ENCODE measurements around the gene GALNTL6. TPM values are rescaled to one million over a fixed set of nuclear protein-coding genes. Genes with fewer than 3 reads are reported as not detected.

Gene GALNTL6
- under 1 TPM; 0.19 to 0.20 TPM for total RNA-seq

- no peaks in the 10 kb centered on the region for H3K9me3 ChIP-seq
- TF ChIP-seq, protein P1, sequence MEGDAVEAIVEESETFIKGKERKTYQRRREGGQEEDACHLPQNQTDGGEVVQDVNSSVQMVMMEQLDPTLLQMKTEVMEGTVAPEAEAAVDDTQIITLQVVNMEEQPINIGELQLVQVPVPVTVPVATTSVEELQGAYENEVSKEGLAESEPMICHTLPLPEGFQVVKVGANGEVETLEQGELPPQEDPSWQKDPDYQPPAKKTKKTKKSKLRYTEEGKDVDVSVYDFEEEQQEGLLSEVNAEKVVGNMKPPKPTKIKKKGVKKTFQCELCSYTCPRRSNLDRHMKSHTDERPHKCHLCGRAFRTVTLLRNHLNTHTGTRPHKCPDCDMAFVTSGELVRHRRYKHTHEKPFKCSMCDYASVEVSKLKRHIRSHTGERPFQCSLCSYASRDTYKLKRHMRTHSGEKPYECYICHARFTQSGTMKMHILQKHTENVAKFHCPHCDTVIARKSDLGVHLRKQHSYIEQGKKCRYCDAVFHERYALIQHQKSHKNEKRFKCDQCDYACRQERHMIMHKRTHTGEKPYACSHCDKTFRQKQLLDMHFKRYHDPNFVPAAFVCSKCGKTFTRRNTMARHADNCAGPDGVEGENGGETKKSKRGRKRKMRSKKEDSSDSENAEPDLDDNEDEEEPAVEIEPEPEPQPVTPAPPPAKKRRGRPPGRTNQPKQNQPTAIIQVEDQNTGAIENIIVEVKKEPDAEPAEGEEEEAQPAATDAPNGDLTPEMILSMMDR (IDR thresholded peaks at IDR 0.05), result no peak
- no peaks in the 10 kb centered on the region for H3K4me1 ChIP-seq
- H3K27ac ChIP-seq, result no peak within 1 kb of the TSS
- H3K9ac ChIP-seq (ENCODE audit: low read depth in 2 of 2, low read length in 2 of 2), result no peak within 1 kb of the TSS
- H3K36me3 ChIP-seq, result no peaks in the 10 kb centered on the region
- DNase-seq, result no peak
- peaks cover 17% of the 10 kb centered on the region for H3K27me3 ChIP-seq
- intact Hi-C loops (cut with DNase I), result no loop called here
- H3K4me3 ChIP-seq, result peak within 1 kb of the TSS; percentile 10
Measured at GRCh38 chr4:171812665-171813525, at the start of gene GALNTL6. Gene GALNTL6 (plus strand): TSS chr4:171813404.

GRCh38 chr4:171765514-171765913 is 47.7 kb upstream of the GALNTL6 start:
- DNase-seq, result no peak
- Histone ChIP-seq H3K9me3 (no peaks in the 10 kb centered on the region), H3K27me3 (no peaks in the 10 kb centered on the region), H3K9ac (ENCODE audit: low read depth in 2 of 2, low read length in 2 of 2) (no peak overlapping the region), H3K36me3 (no peaks in the 10 kb centered on the region), H3K4me3 (no peak overlapping the region), H3K4me1 (no peaks in the 10 kb centered on the region), H3K27ac (no peak overlapping the region)
- TF ChIP-seq, protein P1 (IDR thresholded peaks at IDR 0.05), result no peak
- intact Hi-C loops (cut with DNase I), result no loop called here

GRCh38 chr4:171774642-171775190 is 38.5 kb upstream of the GALNTL6 start:
- Histone ChIP-seq H3K4me3 (no peak overlapping the region), H3K9ac (ENCODE audit: low read depth in 2 of 2, low read length in 2 of 2) (no peak overlapping the region), H3K9me3 (no peaks in the 10 kb centered on the region), H3K27me3 (no peaks in the 10 kb centered on the region), H3K4me1 (no peaks in the 10 kb centered on the region), H3K27ac (no peak overlapping the region), H3K36me3 (no peaks in the 10 kb centered on the region)
- intact Hi-C loops (cut with DNase I), result no loop called here
- TF ChIP-seq, protein P1 (IDR thresholded peaks at IDR 0.05), result no peak
- no peak for DNase-seq

DNA sequence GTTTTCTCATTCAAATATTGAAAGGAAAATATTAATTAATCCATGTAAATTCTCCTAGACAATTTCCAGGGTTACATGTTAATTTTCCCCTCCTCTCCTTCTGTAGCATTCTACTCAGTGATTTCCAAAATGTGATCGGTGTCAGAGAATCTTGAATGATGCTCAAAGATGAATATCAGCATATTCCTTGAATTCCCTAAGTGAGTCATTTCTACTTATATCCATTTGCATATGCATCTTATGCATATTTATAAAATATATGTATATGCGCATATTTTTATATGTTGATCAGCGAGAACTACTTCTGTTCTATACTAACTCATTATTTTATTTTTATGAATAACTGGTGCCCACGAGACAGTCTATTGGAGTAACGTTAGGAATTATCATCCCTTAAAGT is 33.9 kb upstream of the GALNTL6 start:
- no peaks in the 10 kb centered on the region for H3K36me3 ChIP-seq
- H3K9me3 ChIP-seq, result no peaks in the 10 kb centered on the region
- intact Hi-C loops (cut with DNase I), result no loop called here
- no peak for DNase-seq
- TF ChIP-seq, protein P1 (IDR thresholded peaks at IDR 0.05), result no peak
- H3K9ac ChIP-seq (ENCODE audit: low read depth in 2 of 2, low read length in 2 of 2), result no peak overlapping the region
- no peak overlapping the region for H3K27ac ChIP-seq
- H3K27me3 ChIP-seq, result no peaks in the 10 kb centered on the region
- H3K4me1 ChIP-seq, result no peaks in the 10 kb centered on the region
- H3K4me3 ChIP-seq, result no peak overlapping the region

DNA sequence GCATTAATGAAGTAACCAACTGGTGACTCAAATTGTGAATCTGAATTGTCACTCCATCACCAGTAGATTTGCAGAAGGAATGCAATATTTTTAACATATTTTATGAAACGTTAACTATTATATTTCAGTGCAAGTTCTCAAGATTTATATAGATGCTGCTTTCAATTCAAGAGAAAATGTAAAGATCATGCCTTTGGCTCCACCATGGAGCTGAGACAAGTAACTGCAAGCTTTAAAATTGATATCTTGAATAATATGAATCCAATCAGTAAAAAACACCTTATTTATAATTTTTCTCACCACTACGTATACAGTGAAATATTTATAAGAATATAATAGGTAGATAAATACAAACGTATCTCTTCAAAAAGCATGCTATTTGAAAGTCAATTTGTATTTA is 27.8 kb upstream of the GALNTL6 start:
- Histone ChIP-seq H3K9me3 (no peaks in the 10 kb centered on the region), H3K9ac (ENCODE audit: low read depth in 2 of 2, low read length in 2 of 2) (no peak overlapping the region), H3K4me1 (no peaks in the 10 kb centered on the region), H3K27ac (no peak overlapping the region), H3K4me3 (no peak overlapping the region), H3K36me3 (no peaks in the 10 kb centered on the region), H3K27me3 (no peaks in the 10 kb centered on the region)
- TF ChIP-seq, protein P1 (IDR thresholded peaks at IDR 0.05), result no peak
- intact Hi-C loops (cut with DNase I), result no loop called here
- no peak for DNase-seq
